Stimulated activated effector memory CD8-positive, alpha-beta T cell treated with anti-CD3 and anti-CD28 coated beads, Interleukin-12 subunit alpha, Interleukin-12 subunit beta, amount 100 ng/mL, for 72 hours (primary cell): ENCODE measurements around the gene CDX1.

Experiments used
- ATAC-seq: fragments of 150-1000 bp; cut with Tn5 transposase; 2 replicates; pipeline ENCODE4 v1.10.0; 2021
- DNase-seq, 2 donors: peaks; one replicate each; pipeline ENCODE4 v3.0.0; 2021 to 2022; ENCODE audit warnings: low spot score in 2 of 2
- H3K27ac Mint-ChIP-seq: one replicate; pipeline ENCODE4 v1.8.0; 2022; ENCODE audit warnings: mild to moderate bottlenecking, mixed read lengths
- H3K36me3 Mint-ChIP-seq: one replicate; pipeline ENCODE4 v1.8.0; 2022; ENCODE audit warnings: mild to moderate bottlenecking, mixed read lengths
- H3K4me1 Mint-ChIP-seq: one replicate; pipeline ENCODE4 v1.8.0; 2022; ENCODE audit warnings: mixed read lengths
- H3K4me3 Mint-ChIP-seq: one replicate; pipeline ENCODE4 v1.8.0; 2022; ENCODE audit warnings: mild to moderate bottlenecking, mixed read lengths
- H3K9me3 Mint-ChIP-seq: one replicate; pipeline ENCODE4 v1.8.0; 2022; ENCODE audit warnings: mixed read lengths

The CDX1 gene

DNA sequence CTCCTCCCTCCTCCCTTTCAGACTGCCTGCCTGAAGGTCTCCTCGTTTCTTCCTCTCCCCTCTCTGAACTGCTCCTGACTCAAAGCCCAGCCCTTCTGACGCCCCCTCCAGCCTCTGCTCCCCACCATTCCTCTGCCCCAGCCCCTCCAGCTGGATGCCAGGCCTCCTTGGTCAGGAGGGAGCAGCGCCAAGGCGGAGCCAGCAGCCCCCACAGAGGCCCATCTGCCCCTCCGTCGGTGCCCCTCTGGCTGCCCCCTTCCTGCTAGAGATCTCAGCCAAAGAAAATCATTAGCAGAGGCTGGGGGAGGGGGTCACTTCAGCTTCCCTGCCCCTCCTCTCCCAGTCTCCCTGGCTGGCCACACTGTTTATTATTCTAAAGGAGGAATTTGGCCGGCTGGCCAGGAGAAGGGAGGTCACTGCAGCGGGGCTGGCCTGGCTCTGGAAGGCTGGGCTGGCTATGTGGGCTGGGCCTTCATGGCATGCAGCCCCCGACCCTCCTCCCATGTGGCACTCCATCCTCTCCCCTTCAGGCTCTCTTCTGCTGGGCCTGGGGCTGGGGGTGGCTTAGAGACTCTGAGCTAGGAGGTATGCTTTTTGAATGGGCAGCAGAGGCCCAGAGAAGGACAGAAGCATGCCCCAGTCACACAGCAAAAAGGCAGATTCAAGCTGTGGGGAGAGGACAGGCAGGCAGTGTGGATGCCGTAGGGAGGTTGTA lies 27.9 kb upstream of the CDX1 start:
- peak overlapping the region; percentile 79 for H3K27ac Mint-ChIP-seq
- H3K4me1 Mint-ChIP-seq: peaks cover 11% of the 10 kb centered on the region
- no peaks in the 10 kb centered on the region for H3K9me3 Mint-ChIP-seq
- ATAC-seq (no peak), DNase-seq (no peak)
- H3K36me3 Mint-ChIP-seq: no peaks in the 10 kb centered on the region
- H3K4me3 Mint-ChIP-seq: no peak overlapping the region

DNA sequence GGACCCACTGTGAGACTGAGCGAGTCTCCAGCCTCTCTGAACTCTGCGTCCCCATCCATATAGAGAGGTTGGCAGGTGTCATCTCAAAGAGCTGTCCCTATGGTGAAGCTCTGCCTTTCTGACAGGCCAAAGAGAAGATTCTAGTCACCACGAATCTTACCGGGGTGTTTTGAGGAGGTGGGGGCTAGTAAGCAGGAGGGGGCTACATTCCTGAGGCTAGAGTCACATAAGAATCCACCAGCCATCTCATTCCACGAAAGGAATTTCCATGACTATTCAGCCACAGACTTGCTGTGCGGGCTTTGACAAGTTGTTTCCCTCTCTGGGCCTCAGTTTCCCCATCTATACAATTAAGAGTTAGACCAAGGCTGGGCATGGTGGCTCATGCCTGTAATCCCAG lies 27.2 kb upstream of the CDX1 start:
- peak overlapping the region; percentile 79 for H3K27ac Mint-ChIP-seq
- ATAC-seq (no peak), DNase-seq (no peak)
- H3K36me3 Mint-ChIP-seq: no peaks in the 10 kb centered on the region
- peaks cover 15% of the 10 kb centered on the region for H3K4me1 Mint-ChIP-seq
- H3K9me3 Mint-ChIP-seq: no peaks in the 10 kb centered on the region
- H3K4me3 Mint-ChIP-seq: no peak overlapping the region

DNA sequence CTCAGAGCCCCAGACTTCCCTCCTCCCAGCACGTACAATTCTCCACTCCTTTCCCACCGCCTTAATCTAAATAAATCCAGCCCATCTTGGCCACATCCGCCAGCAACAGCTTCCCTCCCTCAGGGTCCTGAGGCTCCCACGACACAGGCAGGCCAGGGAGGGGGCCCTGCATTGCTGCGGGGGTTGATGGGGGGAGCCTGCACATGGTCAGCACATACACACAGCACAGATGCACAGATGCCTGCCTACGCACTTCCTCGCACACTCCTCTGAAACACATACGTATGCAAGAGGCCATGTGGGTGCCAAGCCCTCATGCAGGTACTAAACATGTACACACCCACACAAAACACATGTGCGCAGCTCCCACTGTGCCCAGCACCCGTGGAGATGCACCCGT lies 25.7 kb upstream of the CDX1 start:
- DNase-seq: no peak
- Mint-ChIP-seq H3K27ac (peak overlapping the region; percentile 79), H3K4me1 (peaks cover 16% of the 10 kb centered on the region), H3K9me3 (no peaks in the 10 kb centered on the region), H3K4me3 (no peak overlapping the region), H3K36me3 (no peaks in the 10 kb centered on the region)
- no peak for ATAC-seq

DNA sequence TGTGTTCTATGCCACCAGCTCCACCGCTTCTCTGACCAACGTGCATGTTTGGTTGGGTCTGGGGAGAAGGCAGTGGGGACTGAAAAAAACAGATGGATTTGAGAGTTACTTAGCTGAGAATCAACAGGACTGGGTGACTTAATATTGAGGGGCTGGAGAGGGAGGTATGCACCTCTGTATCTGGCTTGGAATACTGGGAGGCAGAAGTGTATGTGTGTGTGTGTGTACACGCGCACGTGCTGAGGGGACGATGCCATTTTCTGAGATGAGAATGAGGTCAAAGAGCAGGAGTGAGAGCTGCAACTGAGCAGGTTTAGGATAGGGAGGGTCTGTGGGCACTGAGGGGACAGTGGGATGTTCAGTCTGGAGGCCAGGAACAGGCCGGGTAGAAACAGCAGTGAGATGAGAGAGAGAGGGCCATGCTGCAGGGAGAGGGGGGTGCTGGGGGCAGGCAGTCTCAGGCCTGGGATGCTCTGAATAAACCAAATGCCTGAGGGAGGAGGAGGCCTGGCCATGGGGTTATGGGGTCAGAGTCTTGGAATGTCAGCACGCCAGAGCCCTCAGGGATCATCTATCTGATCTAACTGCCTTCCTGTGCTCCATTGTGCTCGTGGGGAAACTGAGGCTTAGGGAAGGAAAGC lies 24.9 kb upstream of the CDX1 start:
- ATAC-seq: no peak
- DNase-seq: no peak
- H3K4me3 Mint-ChIP-seq: no peak overlapping the region
- peaks cover 16% of the 10 kb centered on the region for H3K4me1 Mint-ChIP-seq
- H3K36me3 Mint-ChIP-seq: no peaks in the 10 kb centered on the region
- H3K9me3 Mint-ChIP-seq: no peaks in the 10 kb centered on the region
- H3K27ac Mint-ChIP-seq: no peak overlapping the region

DNA sequence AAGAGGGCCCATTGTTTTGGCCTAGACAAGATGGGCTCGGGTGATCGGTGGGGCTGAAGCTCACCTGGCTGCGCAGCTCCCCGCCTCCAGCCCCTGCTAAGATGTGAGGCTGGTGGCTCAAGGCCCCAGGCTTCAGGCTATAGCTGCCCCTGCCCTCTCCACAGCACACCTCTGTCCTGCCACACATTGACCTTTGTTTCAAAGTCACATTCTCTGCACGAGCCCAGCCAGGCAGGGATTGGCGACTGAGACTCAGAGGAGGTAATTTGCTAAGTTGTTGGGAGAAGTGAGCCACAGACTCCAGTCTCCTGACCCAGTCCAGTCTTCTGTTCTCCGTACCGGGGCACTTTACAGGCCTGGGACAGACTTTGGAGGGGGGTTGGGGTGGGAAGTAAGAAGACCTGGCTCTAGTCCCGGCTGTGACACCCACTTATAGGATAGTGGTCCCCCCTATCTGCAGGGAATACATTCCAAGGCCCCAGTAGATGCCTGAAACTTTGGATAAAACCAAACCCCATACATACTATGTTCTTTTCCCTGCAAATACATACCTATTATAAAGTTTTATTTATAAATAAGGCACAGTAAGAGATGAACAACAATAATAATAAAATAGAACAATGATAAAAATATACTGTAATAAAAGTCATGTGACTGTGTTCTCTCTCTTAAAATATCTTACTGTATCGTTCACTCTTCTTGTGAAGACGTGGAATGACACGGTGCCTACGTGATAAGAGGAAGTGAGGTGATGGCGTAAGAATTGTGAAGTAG lies 24.2 kb upstream of the CDX1 start:
- Mint-ChIP-seq H3K36me3 (no peaks in the 10 kb centered on the region), H3K9me3 (no peaks in the 10 kb centered on the region), H3K27ac (no peak overlapping the region), H3K4me1 (peaks cover 16% of the 10 kb centered on the region), H3K4me3 (no peak overlapping the region)
- no peak for DNase-seq
- no peak for ATAC-seq

DNA sequence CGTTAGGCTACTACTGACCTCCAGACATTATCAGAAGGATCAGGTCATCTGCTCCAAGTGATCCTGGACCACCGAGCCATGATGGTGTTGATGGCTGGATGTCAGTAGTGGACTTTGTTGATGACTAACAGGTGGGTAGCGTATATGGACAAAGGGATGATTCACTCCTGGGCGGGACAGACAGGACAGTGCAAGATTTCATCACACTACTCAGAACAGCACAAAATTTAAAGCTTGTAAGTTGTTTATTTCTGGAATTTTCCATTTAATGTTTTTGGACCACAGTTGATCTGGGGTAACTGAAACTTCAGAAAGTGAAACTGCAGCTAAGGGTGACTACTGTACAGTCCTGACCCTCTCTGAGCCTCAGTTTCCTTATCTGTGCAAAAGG lies 23.6 kb upstream of the CDX1 start:
- Mint-ChIP-seq H3K4me1 (peaks cover 16% of the 10 kb centered on the region), H3K27ac (no peak overlapping the region), H3K36me3 (no peaks in the 10 kb centered on the region), H3K4me3 (no peak overlapping the region), H3K9me3 (no peaks in the 10 kb centered on the region)
- ATAC-seq: no peak
- no peak for DNase-seq

DNA sequence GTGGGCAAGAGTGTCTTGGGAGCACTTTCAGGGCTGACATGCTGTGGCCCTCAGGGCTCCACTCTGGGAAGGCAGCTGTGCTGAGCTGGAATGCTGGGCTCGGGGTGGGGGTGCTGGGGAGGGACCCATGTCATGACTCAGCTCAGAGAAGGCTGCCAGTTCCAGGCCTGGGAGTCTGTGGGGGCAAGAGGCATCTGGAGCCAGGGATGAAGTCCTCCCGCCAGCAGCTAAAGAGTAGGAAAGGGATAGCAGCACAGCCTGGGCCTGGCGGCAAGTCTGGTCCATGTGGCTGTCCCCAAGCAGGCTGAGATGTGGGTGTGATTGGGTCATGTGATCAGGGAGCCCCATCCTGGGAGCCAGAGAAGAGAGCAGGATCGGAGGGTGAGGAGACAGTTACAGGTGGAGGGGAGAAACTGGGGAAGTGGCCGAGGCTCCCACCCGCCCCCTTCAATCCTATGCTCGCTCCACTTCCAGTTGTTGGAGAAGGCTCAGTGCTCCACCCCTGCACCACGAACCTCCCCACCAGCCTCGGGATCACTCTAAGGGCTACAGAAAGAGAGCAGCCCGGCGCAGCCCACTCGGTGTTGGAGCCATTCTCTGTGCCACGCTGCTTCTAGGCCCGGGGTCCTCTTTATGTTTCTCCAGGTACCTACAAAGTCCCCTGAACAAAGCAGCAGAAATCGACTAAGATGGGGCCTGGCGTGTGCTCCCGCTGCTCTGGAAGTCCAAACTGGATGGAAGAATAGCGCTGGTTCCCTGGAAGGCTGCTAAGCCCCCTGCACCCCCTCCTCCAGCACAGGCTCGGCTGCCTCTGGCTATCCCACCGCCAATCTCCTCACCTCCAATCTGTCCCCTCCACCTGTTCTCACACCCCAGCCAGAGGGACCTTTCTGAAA lies 23.0 kb upstream of the CDX1 start:
- Mint-ChIP-seq H3K27ac (no peak overlapping the region), H3K36me3 (no peaks in the 10 kb centered on the region), H3K4me3 (no peak overlapping the region), H3K9me3 (no peaks in the 10 kb centered on the region), H3K4me1 (peaks cover 18% of the 10 kb centered on the region)
- DNase-seq: no peak
- ATAC-seq: no peak

DNA sequence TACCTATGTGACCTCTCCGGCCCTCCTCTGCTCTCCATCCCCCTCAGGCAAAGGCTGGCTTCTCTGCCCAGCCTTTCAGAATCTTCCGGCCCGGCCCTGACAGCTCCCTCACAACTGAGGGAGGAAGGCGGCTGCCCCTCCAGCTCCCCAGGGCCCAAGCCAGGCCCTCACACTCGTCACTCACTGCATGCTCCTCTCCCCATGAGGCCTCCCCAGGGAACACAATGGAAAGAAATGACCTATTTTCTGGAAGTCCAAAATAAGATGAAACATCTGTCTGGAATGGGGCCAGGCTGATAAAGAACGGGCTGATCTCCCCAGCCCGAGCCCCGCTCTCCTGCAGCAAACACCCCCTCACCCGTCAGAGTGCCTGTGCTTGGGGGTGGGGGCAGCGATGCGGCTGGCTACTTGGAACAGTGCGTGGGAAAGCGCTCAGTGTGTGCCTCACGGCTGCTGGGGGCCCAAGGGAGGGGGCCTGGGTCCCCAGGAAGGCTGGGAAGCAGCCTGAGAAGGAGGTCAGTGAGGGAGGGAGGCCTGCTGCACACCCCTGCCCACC lies 22.3 kb upstream of the CDX1 start:
- DNase-seq: no peak
- no peaks in the 10 kb centered on the region for H3K36me3 Mint-ChIP-seq

DNA sequence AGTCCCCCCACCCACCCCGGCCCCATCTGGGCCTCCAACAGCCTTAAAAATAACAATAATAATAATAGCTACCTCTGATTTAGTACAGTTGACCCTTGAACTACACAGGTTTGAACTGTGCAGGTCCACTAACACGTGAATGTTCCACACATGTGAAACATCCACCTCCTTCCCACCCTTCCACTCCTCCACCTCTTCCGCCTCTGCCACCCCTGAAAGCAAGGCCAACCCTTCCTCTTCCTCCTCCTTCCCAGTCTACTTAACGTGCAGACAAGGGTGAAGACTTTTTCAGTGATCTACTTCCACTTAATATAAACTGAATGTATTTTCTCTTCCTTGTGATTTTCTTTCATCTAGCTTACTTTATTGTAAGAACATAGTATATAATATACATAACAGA lies 21.7 kb upstream of the CDX1 start:
- Mint-ChIP-seq H3K9me3 (no peaks in the 10 kb centered on the region), H3K36me3 (no peaks in the 10 kb centered on the region), H3K27ac (no peak overlapping the region), H3K4me3 (no peak overlapping the region), H3K4me1 (peaks cover 26% of the 10 kb centered on the region)
- DNase-seq: no peak
- no peak for ATAC-seq

More for the DNA sequence above, 22.3 kb upstream of the CDX1 start:
- Mint-ChIP-seq H3K27ac (no peak overlapping the region), H3K4me3 (no peak overlapping the region), H3K4me1 (peaks cover 22% of the 10 kb centered on the region), H3K9me3 (no peaks in the 10 kb centered on the region)
- ATAC-seq: no peak

DNA sequence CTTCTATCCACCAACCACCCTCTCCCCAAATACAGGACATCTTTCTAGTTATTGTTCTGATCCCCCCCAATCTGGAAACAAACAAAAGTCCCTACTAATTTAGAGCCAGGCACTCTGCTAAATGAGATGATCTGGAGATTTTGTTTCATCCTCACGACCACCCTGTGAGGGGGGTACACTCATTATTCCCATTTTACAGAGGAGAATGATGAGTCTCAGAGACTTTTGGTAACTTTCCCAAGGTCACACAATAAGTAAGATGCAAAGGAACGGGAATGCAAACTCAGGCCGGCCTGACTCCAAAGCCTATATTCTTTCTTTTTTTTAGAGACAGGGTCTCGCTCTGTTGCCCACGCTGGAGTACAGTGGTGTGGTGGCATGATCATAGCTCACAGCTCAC lies 20.3 kb upstream of the CDX1 start:
- Mint-ChIP-seq H3K4me3 (no peak overlapping the region), H3K36me3 (no peaks in the 10 kb centered on the region), H3K4me1 (peaks cover 15% of the 10 kb centered on the region), H3K9me3 (no peaks in the 10 kb centered on the region), H3K27ac (no peak overlapping the region)
- ATAC-seq (no peak), DNase-seq (no peak)

DNA sequence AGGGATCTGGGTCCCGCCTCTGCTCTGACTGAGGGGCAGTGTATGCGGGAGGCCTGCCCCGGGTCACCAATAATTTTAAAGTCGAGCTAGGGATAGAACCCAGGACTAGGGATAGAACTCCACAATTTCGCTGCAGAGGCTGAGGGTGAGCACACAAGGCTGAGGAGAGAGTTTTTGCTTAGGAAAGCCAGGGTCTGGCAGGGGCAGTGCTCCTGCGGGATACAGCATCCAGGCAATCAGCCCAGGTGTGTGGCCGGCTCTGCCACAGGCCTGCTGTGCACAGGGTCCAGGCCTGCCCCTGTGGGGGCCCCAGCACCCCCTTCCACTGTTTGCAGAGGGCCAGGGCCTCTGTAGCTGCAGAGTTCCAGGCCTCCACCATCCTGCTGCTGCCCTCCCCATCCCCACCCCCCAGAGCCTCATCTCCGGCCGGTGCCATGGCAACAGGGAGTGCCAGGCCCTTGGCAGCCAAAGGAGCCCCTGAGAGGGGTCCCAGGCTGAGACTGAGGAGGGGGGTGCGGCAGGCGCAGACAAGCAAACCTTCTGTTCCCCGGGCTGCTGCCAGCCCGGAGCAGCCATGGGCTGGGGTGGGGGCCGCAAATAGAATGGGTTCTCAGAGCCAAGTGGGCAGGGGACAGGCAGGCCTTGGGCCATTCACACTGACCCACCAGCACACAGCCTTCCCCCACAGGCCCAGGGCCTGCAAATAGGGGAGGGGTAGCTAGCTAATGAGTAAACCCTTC lies 19.5 kb upstream of the CDX1 start:
- H3K4me1 Mint-ChIP-seq: peaks cover 15% of the 10 kb centered on the region
- no peaks in the 10 kb centered on the region for H3K36me3 Mint-ChIP-seq
- no peak overlapping the region for H3K4me3 Mint-ChIP-seq
- DNase-seq (no peak), ATAC-seq (no peak)
- H3K27ac Mint-ChIP-seq: no peak overlapping the region
- no peaks in the 10 kb centered on the region for H3K9me3 Mint-ChIP-seq

DNA sequence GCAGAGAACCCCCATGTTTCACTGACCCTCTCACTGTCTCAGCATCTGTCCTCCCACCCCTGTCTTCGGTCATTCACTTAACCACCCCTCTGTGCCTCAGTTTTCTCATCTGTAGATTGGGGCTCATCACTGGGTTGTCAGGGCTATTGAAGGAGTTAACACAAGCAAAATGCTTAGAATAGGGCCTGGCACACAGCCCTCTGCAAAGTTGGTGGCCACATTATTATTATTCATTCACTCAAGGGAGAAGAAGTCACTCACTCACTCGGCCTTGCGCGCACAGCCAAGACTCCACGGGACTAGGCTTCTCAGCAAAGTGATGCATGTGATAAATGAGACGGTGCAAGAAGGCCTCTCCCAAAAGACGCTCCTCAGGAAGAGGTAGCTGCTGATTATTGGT lies 18.9 kb upstream of the CDX1 start:
- no peak for DNase-seq
- H3K4me3 Mint-ChIP-seq: no peak overlapping the region
- ATAC-seq: no peak
- peaks cover 20% of the 10 kb centered on the region for H3K4me1 Mint-ChIP-seq
- H3K27ac Mint-ChIP-seq: no peak overlapping the region
- H3K9me3 Mint-ChIP-seq: no peaks in the 10 kb centered on the region
- no peaks in the 10 kb centered on the region for H3K36me3 Mint-ChIP-seq

DNA sequence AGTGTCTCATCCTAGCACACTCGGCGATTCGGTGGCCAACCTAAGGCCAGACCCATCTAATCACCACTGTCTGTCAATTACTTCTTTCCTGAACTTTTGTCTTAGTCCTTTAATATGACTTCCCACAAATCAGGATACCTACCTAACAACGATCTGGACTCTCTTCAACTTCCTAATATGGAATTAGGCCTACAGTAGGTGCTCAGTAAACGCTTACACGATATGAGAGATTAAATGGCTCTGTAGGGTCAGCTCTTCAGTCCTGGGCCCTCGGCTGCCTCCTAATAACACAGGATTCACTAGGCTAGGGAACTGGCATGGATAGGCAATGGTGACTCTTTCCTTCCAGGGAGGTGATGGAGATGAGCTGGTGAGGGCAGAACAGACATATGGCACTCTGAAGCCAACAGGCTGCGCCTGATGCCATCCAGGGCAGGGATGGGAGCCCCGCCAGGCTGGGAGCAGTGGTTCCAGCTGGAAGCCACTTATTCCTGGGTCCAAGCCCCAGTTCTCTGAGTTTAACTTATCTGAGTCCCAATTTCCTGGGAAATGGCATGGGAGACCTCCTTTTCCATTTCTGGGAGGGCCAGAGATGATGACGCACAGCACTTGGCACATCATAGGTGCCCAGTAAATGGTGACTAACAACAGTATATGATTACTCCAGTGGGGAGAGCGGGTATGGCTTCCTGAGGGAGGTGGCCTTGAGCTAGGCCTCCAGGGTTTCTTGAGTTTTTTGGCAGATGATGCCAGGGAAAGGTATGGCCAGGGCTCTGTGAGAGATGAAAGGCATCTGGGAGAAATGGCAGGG lies 18.3 kb upstream of the CDX1 start:
- DNase-seq (no peak), ATAC-seq (no peak)
- peaks cover 20% of the 10 kb centered on the region for H3K4me1 Mint-ChIP-seq
- no peaks in the 10 kb centered on the region for H3K9me3 Mint-ChIP-seq
- no peaks in the 10 kb centered on the region for H3K36me3 Mint-ChIP-seq
- no peak overlapping the region for H3K4me3 Mint-ChIP-seq
- no peak overlapping the region for H3K27ac Mint-ChIP-seq

DNA sequence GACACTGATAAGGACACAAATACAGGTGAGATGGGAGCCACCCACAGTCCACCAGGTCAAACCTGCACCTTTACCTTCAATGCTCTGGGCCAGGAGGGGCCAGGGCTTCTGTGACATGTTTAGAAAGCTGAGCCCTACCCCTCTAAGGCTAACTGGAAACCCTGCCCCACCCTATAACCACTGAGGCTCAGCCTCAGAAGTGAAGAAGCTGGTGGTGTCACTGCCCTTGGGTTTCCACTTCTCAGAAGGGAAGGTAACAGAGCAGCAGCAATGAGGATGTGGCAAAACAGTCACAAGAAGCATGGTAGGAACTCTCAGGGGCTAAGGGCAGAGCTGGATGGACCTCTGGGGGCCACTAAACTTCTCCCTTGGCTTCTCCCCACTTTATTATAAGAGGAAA lies 17.0 kb upstream of the CDX1 start:
- no peak for DNase-seq
- Mint-ChIP-seq H3K4me1 (peaks cover 28% of the 10 kb centered on the region), H3K9me3 (no peaks in the 10 kb centered on the region), H3K4me3 (peak overlapping the region; percentile 9), H3K36me3 (no peaks in the 10 kb centered on the region), H3K27ac (peak overlapping the region; percentile 64)
- ATAC-seq: peak; percentile 71
